ENCODE measurements around the gene LRG1. TPM values are rescaled to one million over a fixed set of nuclear protein-coding genes. Genes with fewer than 3 reads are reported as not detected.

Gene LRG1
- total RNA-seq, 1 donor from 2014 or later, result 3.3 TPM

- Histone ChIP-seq H3K27ac (no peak overlapping the region), H3K4me3 (no peak overlapping the region), H3K27me3 (no peaks in the 10 kb centered on the region), H3K9me3 (no peaks in the 10 kb centered on the region), H3K36me3 (no peaks in the 10 kb centered on the region), H3K4me1 (peaks cover 0 to 2% of the 10 kb centered on the region in 2 donors)
- no peak for TF ChIP-seq CTCF (IDR thresholded peaks at IDR 0.05)
- no peak for DNase-seq (ENCODE audit: low spot score in 2 of 2)
- intact Hi-C loops (cut with DNase I), result no loop called here
Measured at GRCh38 chr19:4537953-4538600, 1.8 kb downstream of the LRG1 start.

GRCh38 chr19:4536798-4537197 is 3.0 kb downstream of the LRG1 start:
- DNase-seq (ENCODE audit: low spot score in 2 of 2), result no peak
- Histone ChIP-seq H3K36me3 (no peaks in the 10 kb centered on the region), H3K9me3 (no peaks in the 10 kb centered on the region), H3K27me3 (no peaks in the 10 kb centered on the region), H3K4me1 (peaks cover 0 to 2% of the 10 kb centered on the region in 2 donors), H3K4me3 (no peak overlapping the region), H3K27ac (no peak overlapping the region)
- intact Hi-C loops (cut with DNase I), result no loop called here
- TF ChIP-seq CTCF (IDR thresholded peaks at IDR 0.05), result no peak

- no peaks in the 10 kb centered on the region for H3K9me3 ChIP-seq
- DNase-seq (ENCODE audit: low spot score in 2 of 2), result no peak
- peaks cover 0 to 2% of the 10 kb centered on the region in 2 donors for H3K4me1 ChIP-seq
- intact Hi-C loops (cut with DNase I), result no loop called here
- H3K27me3 ChIP-seq, result no peaks in the 10 kb centered on the region
- no peak for TF ChIP-seq CTCF (IDR thresholded peaks at IDR 0.05)
- H3K27ac ChIP-seq, result no peak within 1 kb of the TSS
- H3K4me3 ChIP-seq, result peak within 1 kb of the TSS; percentile 6 to 12
- H3K36me3 ChIP-seq, result no peaks in the 10 kb centered on the region
Measured at GRCh38 chr19:4534836-4535658, 4.8 kb downstream of the LRG1 start, which contains the start of gene PLIN5. Gene PLIN5, minus strand, starts transcription at chr19:4535224. Its CDS starts 1,150 bp downstream, at chr19:4534074.

- no peak overlapping the region for H3K27ac ChIP-seq
- intact Hi-C loops (cut with DNase I), result no loop called here
- H3K4me1 ChIP-seq, result peaks cover 0 to 2% of the 10 kb centered on the region in 2 donors
- TF ChIP-seq CTCF (IDR thresholded peaks at IDR 0.05), result no peak
- H3K27me3 ChIP-seq, result no peaks in the 10 kb centered on the region
- no peaks in the 10 kb centered on the region for H3K9me3 ChIP-seq
- no peaks in the 10 kb centered on the region for H3K36me3 ChIP-seq
- H3K4me3 ChIP-seq, result no peak overlapping the region
- no peak for DNase-seq (ENCODE audit: low spot score in 2 of 2)
Measured at GRCh38 chr19:4533835-4534424, 5.9 kb downstream of the LRG1 start.

- TF ChIP-seq CTCF (IDR thresholded peaks at IDR 0.05), result no peak
- no peak overlapping the region for H3K27ac ChIP-seq
- no peak for DNase-seq (ENCODE audit: low spot score in 2 of 2)
- no peaks in the 10 kb centered on the region for H3K9me3 ChIP-seq
- H3K27me3 ChIP-seq, result no peaks in the 10 kb centered on the region
- H3K4me1 ChIP-seq, result peaks cover 0 to 2% of the 10 kb centered on the region in 2 donors
- intact Hi-C loops (cut with DNase I), result no loop called here
- H3K36me3 ChIP-seq, result no peaks in the 10 kb centered on the region
- no peak overlapping the region for H3K4me3 ChIP-seq
Measured at GRCh38 chr19:4533334-4533733, 6.5 kb downstream of the LRG1 start.

Measured in ascending aorta (tissue), 2 donors.